ENCODE measurements around the gene ABCB6.

DNA sequence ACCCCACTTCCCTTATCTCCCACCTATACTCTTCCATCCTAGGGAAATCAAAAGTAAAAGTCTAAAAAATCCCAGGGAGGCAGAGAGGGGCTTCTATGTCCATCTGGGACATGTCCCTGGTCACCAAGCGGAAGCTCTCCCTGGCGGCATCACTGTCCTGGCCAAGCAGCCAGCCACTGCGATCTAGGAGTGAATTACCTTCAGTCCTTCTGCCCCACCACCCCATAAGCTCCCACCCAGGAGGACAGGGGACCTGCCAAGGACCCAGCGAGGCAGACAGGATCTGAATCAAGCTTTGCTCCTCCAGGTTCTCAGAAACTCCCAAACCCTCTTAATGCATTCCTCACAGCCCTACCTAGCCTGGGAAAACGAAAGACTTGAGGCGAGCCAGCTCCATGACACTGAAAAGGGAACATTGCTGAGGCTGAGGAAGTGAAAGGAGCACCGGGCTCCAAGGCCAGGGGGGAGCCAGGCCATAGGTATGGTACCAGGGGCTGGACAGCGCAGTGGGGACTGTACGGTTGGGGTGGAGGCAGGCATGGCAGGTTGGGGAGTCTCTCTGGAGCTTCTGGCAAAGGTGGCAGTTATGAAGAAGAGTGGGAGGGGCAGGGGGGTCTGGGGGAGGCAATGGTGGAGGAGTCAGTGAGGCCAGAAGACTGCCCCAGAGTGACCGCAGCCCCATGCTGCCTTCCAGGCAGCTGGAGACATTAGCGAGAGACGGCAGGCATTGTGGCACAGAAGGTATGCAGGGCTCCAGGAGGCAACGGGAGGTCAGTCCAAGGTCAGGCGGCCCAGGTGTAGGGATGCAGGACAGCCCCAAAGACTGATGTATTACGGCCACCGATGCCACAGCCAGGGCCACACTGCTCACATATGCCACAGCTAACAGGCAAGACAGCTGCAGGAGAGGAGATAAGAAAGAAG lies 46.3 kb downstream of the ABCB6 start:
- TF ChIP-seq, protein P1, sequence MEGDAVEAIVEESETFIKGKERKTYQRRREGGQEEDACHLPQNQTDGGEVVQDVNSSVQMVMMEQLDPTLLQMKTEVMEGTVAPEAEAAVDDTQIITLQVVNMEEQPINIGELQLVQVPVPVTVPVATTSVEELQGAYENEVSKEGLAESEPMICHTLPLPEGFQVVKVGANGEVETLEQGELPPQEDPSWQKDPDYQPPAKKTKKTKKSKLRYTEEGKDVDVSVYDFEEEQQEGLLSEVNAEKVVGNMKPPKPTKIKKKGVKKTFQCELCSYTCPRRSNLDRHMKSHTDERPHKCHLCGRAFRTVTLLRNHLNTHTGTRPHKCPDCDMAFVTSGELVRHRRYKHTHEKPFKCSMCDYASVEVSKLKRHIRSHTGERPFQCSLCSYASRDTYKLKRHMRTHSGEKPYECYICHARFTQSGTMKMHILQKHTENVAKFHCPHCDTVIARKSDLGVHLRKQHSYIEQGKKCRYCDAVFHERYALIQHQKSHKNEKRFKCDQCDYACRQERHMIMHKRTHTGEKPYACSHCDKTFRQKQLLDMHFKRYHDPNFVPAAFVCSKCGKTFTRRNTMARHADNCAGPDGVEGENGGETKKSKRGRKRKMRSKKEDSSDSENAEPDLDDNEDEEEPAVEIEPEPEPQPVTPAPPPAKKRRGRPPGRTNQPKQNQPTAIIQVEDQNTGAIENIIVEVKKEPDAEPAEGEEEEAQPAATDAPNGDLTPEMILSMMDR (optimal IDR thresholded peaks at IDR 0.05 in 1 of 3, IDR thresholded peaks at IDR 0.05 in 1 of 3, conservative IDR thresholded peaks at IDR 0.05 in 1 of 3; ENCODE audit: extremely low read depth in 1 of 3, insufficient read depth in 2 of 3, low read length in 3 of 3), result no peak
- no peak for TF ChIP-seq EZH2 (IDR thresholded peaks at IDR 0.05; ENCODE audit: low read length)
